ENCODE data around the gene LRRC4. TPM values are rescaled to one million over a fixed set of nuclear protein-coding genes. Genes with fewer than 3 reads are reported as not detected.

Gene LRRC4
- total RNA-seq, 1 donor from 2014 or later, result 2.6 TPM

GRCh38 chr7:127979728-127980126 lies 51.5 kb downstream of the LRRC4 start:
- no peak for DNase-seq (ENCODE audit: low spot score)

- no peak for DNase-seq (ENCODE audit: low spot score)
These were observed 52.0 kb downstream of the LRRC4 start for GRCh38 chr7:127979113-127979727.

- no peak for DNase-seq (ENCODE audit: low spot score)
These were observed 52.8 kb downstream of the LRRC4 start for GRCh38 chr7:127978421-127978820.

Other genes with a start within 250 kb of the LRRC4 start
- gene LEP, start 209.8 kb upstream of the LRRC4 start, total RNA-seq (ENCODE audit: insufficient read depth, low replicate concordance), result 2.2 TPM

Measured in umbilical cord (tissue), 2 donors.